Measurements from ENCODE around the gene KCNQ1.

KCNQ1 gene

DNA sequence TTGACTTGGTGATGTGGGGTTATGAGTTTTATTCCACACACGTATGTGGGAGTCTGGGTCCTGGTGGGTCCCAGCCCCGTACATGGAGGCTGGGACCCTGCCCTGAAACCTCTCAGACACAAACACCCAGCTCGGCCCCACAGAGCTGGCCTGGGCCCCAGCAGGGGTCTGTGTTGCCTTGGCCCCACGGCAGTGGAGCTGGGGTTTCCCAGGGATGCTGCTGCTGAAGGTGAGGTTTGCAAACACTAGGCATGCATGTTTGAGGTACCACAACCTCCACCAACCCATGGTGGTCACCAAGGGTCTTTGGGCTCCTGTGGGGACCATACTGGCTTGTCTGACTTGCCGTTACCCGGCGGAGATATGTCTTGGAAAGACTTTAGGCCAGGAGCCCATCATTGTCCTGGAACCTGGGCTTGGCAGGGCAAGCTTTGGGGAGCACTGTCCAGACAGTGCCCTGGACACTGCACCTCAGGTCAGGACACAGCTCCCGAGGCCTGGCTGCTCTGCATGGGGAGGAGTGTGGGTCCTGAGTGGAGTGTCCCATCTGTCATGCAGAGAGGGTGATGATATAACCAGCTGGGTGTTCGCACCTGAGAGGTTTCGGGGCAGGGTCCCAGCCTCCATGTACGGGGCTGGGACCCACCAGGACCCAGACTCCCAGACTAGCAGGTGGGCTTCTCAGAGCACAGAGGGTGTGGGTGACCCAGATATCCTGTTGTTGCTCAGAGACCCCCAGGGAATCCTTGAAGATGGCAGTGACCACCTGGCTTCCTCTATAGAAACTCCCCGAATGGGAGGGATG lies 63.3 kb downstream of the KCNQ1 start:
- H3K4me3 ChIP-seq (ENCODE audit: low read depth, low read length), result no peak overlapping the region
- no peak for DNase-seq (ENCODE audit: low read depth)
- TF ChIP-seq, protein P1, sequence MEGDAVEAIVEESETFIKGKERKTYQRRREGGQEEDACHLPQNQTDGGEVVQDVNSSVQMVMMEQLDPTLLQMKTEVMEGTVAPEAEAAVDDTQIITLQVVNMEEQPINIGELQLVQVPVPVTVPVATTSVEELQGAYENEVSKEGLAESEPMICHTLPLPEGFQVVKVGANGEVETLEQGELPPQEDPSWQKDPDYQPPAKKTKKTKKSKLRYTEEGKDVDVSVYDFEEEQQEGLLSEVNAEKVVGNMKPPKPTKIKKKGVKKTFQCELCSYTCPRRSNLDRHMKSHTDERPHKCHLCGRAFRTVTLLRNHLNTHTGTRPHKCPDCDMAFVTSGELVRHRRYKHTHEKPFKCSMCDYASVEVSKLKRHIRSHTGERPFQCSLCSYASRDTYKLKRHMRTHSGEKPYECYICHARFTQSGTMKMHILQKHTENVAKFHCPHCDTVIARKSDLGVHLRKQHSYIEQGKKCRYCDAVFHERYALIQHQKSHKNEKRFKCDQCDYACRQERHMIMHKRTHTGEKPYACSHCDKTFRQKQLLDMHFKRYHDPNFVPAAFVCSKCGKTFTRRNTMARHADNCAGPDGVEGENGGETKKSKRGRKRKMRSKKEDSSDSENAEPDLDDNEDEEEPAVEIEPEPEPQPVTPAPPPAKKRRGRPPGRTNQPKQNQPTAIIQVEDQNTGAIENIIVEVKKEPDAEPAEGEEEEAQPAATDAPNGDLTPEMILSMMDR (IDR thresholded peaks at IDR 0.05; ENCODE audit: insufficient read depth, low read depth, low read length, missing control alignments), result no peak

DNA sequence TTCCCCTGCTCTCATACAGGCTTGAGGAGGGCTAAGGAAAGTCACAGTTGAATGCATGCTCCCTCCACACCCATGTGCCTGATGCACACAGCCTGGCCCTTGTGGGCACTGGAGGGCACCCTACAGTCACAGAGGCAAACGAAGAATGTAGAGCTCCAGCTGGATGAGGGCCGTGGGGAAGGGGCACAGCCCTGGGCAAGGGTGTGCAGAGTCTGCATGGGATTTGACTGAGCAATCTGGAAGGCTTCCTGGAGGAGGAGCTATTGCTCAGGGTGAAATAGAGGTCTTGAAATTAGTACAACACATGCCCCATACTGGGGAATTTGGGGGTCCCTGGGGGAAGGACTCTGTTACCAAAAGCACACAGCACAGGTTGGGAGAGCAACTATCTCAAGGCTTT lies 64.0 kb downstream of the KCNQ1 start:
- TF ChIP-seq, protein P1 (IDR thresholded peaks at IDR 0.05; ENCODE audit: insufficient read depth, low read depth, low read length, missing control alignments), result no peak
- H3K4me3 ChIP-seq (ENCODE audit: low read depth, low read length), result no peak overlapping the region
- no peak for DNase-seq (ENCODE audit: low read depth)

DNA sequence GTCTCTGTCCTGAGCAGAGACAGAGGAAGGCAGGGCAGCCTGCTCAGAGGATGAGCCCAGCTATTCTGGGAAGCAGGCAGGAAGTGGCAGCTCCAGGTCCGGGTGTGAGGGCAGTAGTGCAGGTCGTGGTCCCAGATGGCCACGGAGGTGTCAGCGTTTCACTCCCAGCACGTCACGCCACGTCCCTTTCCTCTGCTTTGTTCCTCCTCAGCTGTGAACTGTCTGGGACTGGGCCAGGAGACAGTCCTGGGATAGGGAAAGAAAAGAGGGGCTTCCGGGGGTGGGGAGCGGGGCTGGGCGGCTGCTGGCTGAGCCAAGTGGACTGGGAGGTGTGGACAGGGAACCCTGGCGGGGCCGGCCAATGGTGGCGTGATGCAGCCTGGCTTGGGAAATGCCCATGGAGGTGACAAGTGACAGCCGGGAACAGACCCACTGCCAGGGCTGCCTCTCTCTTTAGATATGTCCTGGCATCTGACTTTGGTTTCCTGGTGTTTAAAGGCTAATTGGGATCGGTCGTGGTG lies 64.7 kb downstream of the KCNQ1 start:
- no peak overlapping the region for H3K4me3 ChIP-seq (ENCODE audit: low read depth, low read length)
- TF ChIP-seq, protein P1 (IDR thresholded peaks at IDR 0.05; ENCODE audit: insufficient read depth, low read depth, low read length, missing control alignments), result no peak
- DNase-seq (ENCODE audit: low read depth), result no peak

DNA sequence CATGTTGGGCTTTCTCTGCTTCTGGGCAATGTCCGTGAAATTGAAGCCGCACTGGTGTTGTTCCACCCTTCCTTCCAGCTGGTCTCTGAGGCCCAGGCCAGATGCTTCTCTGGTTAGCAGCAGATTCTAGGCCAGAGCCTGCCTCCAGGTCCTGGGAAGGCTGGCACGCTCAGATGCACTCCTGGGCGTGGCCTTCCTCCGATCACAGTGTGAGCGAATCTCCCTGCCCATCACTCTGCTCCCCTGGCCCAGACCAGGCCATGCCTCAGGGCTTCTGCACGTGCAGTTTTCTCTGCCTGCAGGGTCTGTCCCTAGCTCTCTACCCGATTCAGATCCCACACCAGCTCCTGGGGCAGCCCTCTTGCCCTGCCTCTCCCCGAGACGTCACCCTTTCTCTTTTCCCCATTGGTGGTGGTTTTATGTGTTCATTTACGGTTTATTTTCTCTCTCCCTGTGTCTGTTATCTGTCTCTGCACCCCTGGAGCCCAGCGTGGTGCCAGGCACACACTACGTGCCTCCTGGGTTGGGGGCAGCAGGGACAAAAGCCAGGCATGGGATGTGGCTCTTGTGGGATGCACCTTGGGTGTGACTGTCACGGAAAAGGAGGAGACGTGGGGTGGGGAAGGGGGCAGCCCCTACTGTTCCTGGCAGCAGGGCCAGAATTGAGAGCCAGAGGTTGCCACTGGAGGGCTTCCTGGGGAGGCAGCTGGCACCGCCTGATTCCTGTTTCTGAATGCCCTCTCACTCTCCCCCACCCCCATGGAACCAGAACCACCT lies 66.0 kb downstream of the KCNQ1 start:
- TF ChIP-seq, protein P1 (IDR thresholded peaks at IDR 0.05; ENCODE audit: insufficient read depth, low read depth, low read length, missing control alignments), result no peak
- DNase-seq (ENCODE audit: low read depth), result no peak
- H3K4me3 ChIP-seq (ENCODE audit: low read depth, low read length), result no peak overlapping the region

DNA sequence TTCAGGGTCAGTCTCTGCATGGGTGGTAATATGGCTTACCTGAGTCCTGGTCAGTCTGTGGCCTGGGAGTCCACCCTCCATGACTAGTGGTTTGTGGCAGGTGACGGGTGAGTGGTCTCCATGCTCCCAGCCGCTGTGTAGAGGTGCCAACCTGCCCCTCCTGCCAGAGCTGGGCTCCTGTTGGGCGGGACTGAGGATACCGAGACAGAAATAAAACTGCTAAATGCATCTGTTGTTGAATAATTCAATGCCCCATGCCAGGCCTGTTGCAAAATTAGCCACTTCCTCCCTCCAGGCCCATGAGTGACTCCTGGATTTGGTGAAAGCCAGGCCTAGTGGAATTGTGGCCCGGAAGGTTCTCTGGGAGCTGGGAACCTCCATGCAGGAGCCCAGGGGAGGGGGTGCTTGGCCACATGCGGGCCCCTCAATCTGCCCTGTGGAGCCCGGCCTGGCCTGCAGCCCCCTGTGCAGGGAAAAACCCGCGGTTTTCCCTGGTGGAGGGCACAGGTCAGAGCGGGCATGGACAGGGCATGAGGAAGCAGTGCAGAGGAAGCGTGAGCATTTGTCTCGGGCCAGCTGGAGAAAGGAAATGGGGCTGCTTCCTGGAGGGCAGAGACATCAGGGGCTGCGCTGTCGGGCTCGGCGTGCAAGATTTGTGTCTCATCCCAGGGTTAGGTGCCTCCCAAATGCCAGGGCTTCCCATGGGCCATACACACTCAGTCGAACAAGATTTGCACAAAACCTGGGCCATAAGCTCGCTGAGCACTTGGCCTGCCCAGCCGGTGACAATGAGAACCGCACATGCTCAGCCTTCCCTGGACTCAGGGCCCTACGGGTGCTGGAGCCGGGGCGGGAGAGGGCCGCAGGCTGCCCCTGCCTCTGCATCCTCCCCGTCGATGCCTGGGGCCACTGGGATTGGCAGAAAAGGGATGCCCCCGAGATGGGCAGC lies 66.9 kb downstream of the KCNQ1 start:
- DNase-seq (ENCODE audit: low read depth), result no peak
- no peak overlapping the region for H3K4me3 ChIP-seq (ENCODE audit: low read depth, low read length)
- TF ChIP-seq, protein P1 (IDR thresholded peaks at IDR 0.05; ENCODE audit: insufficient read depth, low read depth, low read length, missing control alignments), result no peak
